Measurements from ENCODE around the gene CIART. TPM values are rescaled to one million over a fixed set of nuclear protein-coding genes. Genes with fewer than 3 reads are reported as not detected.

The CIART gene
- total and polyA plus RNA-seq, 10 of the 15 experiments (the other 5 are each of a cell fraction or from before 2014, with no cell fraction given), result 0.44 to 1.4 (median 0.67) TPM

- ChIA-PET SMC1A (ENCODE audit: uncharacterized antibody, unreplicated experiment) (no interaction called here), POLR2A (interaction anchor here (0.6 to 1.5 kb wide), 2 partner anchors 27 to 42 kb away, joined by 3 to 4 read pairs; partner anchors contain the start of gene RPRD2), RAD21 (ENCODE audit: unreplicated experiment) (interaction anchor here (1.0 kb wide), 1 partner anchor 66 kb away, joined by 3 read pairs; no protein-coding TSS in a partner anchor), CTCF (no interaction called here)
- DNase-seq (ENCODE audit: low read depth, low spot score) (no peak), ATAC-seq (peak; percentile 3), FAIRE-seq (no peak)
- peak; percentile 5; the same call in 1 of the 2 replicates for TF ChIP-seq NBN (IDR thresholded peaks at IDR 0.05)
- TF ChIP-seq IKZF2 (IDR thresholded peaks at IDR 0.05), result no peak
- TF ChIP-seq YY1 (IDR thresholded peaks at IDR 0.05; ENCODE audit: low read depth, low read length), result 0 out of 2 replicates have a peak, but pooled peaks have one; percentile 1
- 0 out of 2 replicates have a peak, but pooled peaks have one; percentile 8 for TF ChIP-seq EED (IDR thresholded peaks at IDR 0.05; ENCODE audit: low read depth)
- peak; percentile 15 for TF ChIP-seq SMAD1 (IDR thresholded peaks at IDR 0.05; ENCODE audit: low read depth, partially characterized antibody)
- 0 out of 2 replicates have a peak, but pooled peaks have one; percentile 79 for TF ChIP-seq WRNIP1 (IDR thresholded peaks at IDR 0.05; ENCODE audit: borderline replicate concordance, low read depth, low read length)
- no peak; the same call in 1 of the 2 replicates for TF ChIP-seq MLLT1 (IDR thresholded peaks at IDR 0.05)
- in situ Hi-C loops (cut with MboI), result no loop called here
- WGBS (ENCODE audit: insufficient coverage, insufficient replicate concordance, low lambda C conversion rate, missing lambda C conversion rate), result 0% methylated on average over 8 of the region's 9 CpGs
- intact Hi-C loops (cut with micrococcal nuclease; ENCODE audit: unreplicated experiment), result loop anchor here (5.0 kb wide), 2 partner anchors 41 to 54 kb away; partner anchors contain the start of genes APH1A and RPRD2
- no peaks in the 10 kb centered on the region for H3K9me3 ChIP-seq (replicated peaks; ENCODE audit: control insufficient read depth, insufficient read depth, low read length)
- BruUV-seq (replicated peaks), result TSS peak; percentile 94
- H3K36me3 ChIP-seq (ENCODE audit: control insufficient read depth in 2 of 2, insufficient read depth in 2 of 2, low read length in 1 of 2), result peaks cover 0 to 18% of the 10 kb centered on the region in 2 experiments; a peak in 3 of 4 replicates
- H4K20me1 ChIP-seq (ENCODE audit: control insufficient read depth, insufficient read depth), result no peaks in the 10 kb centered on the region
- H3K9ac ChIP-seq (ENCODE audit: control insufficient read depth, insufficient read depth, low read length), result peak overlapping the region; percentile 91
- peak overlapping the region; percentile 85 for H3K4me3 ChIP-seq
- H3K27ac ChIP-seq (ENCODE audit: control insufficient read depth, insufficient read depth), result peak overlapping the region; percentile 87
- H3K79me2 ChIP-seq (ENCODE audit: control insufficient read depth, insufficient read depth, low read length), result peaks cover 31% of the 10 kb centered on the region
- H3K27me3 ChIP-seq (replicated peaks in 1 of 2; ENCODE audit: control insufficient read depth in 2 of 2, insufficient read depth in 2 of 2, low read length in 1 of 2), result no peaks in the 10 kb centered on the region
- peak overlapping the region; percentile 24; the same call in 1 of the 2 replicates for H3K4me2 ChIP-seq (ENCODE audit: control insufficient read depth, insufficient read depth)
- H2AFZ ChIP-seq (ENCODE audit: control insufficient read depth, low read depth, low read length), result peak overlapping the region; percentile 84
- H3K4me1 ChIP-seq (ENCODE audit: control insufficient read depth, insufficient read depth, low read length), result no peaks in the 10 kb centered on the region
These were observed 39.4 kb downstream of the CIART start for GRCh38 chr1:150321826-150322166.
